HG03280 (cell line): ENCODE data around the gene HIVEP2.
A peak's percentile ranks its signal among the peaks of the same experiment; 100 is the strongest.

ENCODE experiments used
- ATAC-seq: cut with Tn5 transposase; IDR thresholded peaks from one replicate; pipeline ENCODE4 v1.9.1; 2021; ENCODE audit warnings: mild to moderate bottlenecking, moderate library complexity; ENCODE audit not compliant: unreplicated experiment

The HIVEP2 gene

GRCh38 chr6:142844065-142844755, 100.8 kb downstream of the HIVEP2 start:
- no peak for ATAC-seq

GRCh38 chr6:142843361-142843760, 101.6 kb downstream of the HIVEP2 start:
- no peak for ATAC-seq

DNA sequence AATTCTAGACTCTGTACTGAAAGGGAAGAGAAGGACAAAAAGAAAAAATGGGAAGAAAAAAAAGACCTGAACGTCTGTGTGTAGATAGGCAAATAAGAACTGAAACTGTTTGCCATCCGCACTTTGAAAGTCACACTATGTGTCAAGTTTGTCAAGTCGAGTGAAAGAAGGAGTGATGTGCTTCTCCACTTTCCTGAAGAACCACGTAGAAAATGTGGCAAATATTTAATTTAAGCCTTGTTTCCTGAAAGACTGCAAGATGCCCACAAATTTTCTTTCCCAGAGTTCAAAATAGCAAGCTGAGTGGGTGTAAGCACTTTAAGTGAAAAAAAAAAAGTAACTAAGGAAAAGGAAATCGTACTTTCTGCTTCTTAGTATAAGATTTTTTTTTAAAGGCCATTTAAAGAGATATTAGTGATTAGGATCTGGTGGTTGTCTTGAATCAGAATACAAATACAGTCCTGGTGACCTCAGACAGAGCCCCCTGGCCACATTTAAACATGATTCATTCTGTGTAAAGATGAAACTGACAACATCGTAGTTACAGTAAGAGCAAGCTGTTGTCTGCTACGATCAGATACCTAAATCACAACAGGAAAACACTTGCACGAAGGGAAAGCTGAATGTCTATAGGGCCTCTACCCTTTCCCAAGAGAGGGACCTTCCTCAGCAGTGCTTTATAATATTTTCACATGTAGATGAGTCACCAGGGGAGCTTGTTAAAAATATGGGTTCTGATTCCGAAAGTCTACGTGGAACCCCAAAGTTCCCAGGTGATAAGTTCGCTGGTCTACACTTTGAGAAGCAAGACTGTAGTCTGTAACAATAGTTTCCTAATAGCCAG, 102.3 kb downstream of the HIVEP2 start:
- ATAC-seq: peak; percentile 56

DNA sequence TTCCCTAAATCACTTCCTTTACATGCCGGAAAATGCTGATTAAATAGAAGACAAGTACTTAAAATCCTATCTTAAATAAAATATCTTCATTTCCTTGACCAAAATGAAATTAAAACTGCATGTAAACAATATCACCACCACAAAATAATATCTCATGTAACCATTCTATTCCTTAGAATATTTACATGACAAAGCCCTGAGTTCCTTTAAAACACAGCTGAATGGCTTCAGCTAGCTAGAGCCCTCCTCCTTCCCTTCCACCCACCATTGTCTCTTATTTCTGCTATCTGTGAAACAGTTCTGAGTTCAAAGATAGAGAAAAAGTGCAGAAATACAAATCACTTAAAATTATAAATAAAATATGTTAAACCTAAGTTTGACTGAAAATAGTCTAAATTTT, 103.1 kb downstream of the HIVEP2 start:
- no peak for ATAC-seq

GRCh38 chr6:142839686-142840040, 105.3 kb downstream of the HIVEP2 start:
- ATAC-seq: no peak

- no peak for ATAC-seq
Observed at GRCh38 chr6:142838821-142839685, 105.9 kb downstream of the HIVEP2 start.

GRCh38 chr6:142835787-142836535, 109.0 kb downstream of the HIVEP2 start:
- ATAC-seq: no peak

- ATAC-seq: no peak
Observed at GRCh38 chr6:142834853-142835252, 110.1 kb downstream of the HIVEP2 start.

DNA sequence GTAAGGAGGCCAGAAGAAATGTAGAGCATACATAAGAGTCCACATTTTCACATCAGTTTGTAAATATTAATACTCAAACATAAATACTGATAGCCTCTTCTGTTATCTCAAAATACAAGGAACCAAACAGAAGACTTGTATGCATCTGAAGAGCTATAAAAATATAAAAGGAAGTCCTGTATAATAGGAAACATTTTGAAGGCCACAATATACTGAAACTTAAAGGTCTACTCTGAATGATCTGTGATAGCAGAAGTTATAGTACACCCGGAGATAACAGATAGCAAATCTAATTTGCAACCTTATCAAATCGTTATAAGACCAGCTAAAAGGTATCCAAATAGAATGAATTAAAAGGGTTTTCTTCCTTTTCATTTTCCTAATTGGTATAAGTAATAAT, 111.2 kb downstream of the HIVEP2 start:
- ATAC-seq: no peak

DNA sequence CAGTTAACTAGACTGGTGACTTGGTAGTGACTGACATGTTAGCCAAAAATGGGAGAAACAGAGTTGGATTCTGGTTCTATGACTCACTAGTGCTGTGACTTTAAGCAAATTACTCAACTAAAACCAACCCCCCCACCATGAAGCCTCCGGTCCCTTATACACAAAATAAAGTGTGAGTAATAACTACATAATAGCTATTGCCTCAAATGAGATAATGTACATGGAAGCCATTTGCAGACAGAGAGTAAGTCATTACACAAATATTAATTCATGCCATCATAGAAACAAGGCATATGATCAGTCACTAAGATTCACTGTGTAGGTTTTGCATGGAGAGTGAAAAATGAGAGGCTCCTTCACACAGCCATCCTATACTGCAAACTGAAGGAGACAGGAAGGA, 111.9 kb downstream of the HIVEP2 start:
- ATAC-seq: no peak

- ATAC-seq: no peak
Observed at GRCh38 chr6:142830807-142831206, 114.2 kb downstream of the HIVEP2 start.

- no peak for ATAC-seq
Observed at GRCh38 chr6:142830116-142830710, 114.8 kb downstream of the HIVEP2 start.

GRCh38 chr6:142829556-142829955, 115.4 kb downstream of the HIVEP2 start:
- ATAC-seq: no peak

DNA sequence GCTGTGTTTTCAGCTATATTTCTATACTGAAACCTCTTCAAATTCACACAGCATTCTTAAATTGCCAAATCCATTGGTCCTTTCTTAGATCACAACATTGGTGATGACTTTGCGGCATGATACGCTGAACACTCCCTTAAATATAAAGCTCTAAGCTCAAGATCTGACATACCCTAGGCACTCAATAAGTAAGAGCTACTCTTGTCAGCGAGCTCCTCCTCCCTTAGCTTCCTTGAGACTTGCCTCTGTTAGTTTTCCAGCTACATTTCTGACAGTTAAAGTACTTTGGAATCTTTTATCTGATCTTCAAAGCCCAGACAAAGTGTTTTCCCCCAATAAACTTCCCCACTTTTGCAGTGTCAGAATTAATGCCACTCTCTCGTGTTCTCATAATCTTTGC, 117.0 kb downstream of the HIVEP2 start:
- no peak for ATAC-seq

GRCh38 chr6:142827369-142827768, 117.6 kb downstream of the HIVEP2 start:
- ATAC-seq: no peak

DNA sequence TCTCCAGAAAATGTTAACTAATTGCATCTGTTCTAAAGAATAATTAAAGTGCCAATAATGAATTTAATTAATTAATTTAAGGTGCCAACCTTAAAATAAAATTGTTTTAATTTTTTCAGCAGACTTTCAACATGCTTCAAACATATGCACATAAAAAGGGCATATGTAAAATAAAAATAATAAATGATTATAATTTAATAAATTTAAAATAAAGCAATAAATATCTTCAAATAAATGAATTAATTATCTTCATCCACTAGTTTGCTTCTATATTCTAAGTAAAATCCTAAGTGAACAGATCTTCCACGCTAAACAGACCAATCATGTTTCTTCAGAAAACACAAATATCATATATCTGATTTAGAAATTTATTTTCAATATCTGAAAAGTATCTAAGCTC, 119.2 kb downstream of the HIVEP2 start:
- ATAC-seq: no peak

DNA sequence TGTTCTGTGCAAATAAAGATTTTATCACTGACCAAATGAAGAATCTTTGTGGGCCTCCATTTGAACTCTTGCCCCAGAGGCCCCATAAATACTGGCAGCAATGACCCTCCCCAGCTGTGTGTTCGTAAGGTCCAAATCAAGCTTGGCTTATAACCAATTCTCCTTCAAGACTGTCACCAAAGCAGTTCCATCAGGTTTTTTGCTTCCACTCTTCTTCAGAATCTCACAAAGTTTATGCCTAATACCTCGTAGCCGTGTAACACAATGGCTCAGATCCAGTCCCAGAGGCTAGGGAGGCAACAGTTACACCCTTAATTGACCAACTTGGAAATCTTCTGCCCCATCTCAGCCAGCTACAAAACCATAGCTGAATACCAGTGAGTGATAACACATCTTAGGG, 120.5 kb downstream of the HIVEP2 start:
- ATAC-seq: no peak

DNA sequence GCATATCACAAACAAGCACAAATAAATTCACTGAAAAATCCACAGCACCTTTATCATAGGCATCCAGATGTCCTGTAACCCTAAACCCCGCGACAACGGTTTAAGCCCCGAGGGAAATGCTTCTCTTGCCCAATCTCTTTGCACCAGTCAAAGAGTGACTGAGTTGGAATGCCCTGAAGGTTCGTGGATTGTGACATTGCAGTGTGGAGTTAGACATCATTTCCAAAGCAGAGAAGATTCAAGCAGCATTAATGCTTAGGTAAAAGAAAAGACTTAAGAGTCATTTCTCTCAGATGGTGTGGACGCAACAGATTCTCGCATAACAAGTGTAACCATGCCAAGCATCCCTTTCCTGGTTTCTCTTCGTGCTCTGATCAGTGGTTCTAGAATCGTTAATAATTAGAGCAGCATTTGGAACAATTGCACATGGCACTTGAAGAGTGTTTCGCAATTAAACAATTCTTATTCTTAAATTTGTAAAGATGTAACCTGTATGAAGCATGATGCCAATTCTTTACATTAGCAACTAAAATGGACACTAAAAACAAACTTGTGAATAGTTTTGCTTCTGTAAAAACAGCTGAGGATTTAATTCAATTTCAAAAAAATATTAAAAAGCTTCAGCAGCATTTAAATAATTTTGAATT, 121.6 kb downstream of the HIVEP2 start:
- ATAC-seq: no peak

- no peak for ATAC-seq
Observed at GRCh38 chr6:142822842-142823241, 122.1 kb downstream of the HIVEP2 start.

DNA sequence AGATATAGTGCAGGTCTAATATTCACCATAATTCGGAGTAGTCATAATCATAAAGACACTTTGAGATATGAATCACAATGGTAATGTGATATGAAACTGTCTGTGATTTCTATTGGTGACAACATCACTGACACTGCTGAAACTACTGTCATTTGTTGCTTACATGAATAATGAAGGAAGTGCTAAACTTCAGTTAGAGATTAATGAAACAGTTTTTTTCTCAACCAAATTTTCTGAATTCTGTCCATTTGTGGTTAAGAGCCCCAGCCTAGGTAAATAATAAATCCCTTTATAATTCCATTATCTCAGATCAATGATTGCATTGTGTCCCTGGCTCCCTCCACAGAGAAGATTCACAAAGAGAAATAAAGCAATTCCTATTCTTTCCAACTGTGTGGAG, 122.6 kb downstream of the HIVEP2 start:
- ATAC-seq: peak; percentile 69
